IMR-90 (cell line): ENCODE results near the gene NDUFV2. TPM values are rescaled to one million over a fixed set of nuclear protein-coding genes. Genes with fewer than 3 reads are reported as not detected.
"Not testable (repeated sequence)": the region's sequence is repeated elsewhere in the genome, so short reads cannot be mapped to it uniquely, and the experiment has no call there.

Experiments used
- ATAC-seq: fragments of 200-7000 bp; cut with Tn5 transposase; 2 replicates; pipeline ENCODE4 v1.9.1; 2020; ENCODE audit warnings: low read depth, mild to moderate bottlenecking, moderate library complexity
- BruUV-seq: library from RNA; stranded (reverse); fragments of 400-500 nt; replicated peaks from 2 replicates; lab custom pipeline; 2021; lab: Mats Ljungman, UMichigan
- CTCF ChIA-PET: fragments of 300-600 bp; formaldehyde crosslinking; extraction: SDS; loops from one replicate; lab custom pipeline; 2021; ENCODE audit warnings: antibody characterized with exemption; lab: Yijun Ruan, JAX
- POLR2A ChIA-PET: fragments of 300-600 bp; sonication (Branson Sonifier 250); formaldehyde crosslinking; loops from one replicate; lab custom pipeline; 2022; ENCODE audit warnings: antibody characterized with exemption; ENCODE audit not compliant: unreplicated experiment; lab: Charles Lee
- DNase-seq: peaks from one replicate; pipeline ENCODE4 v3.0.0; 2013
- H2AFZ ChIP-seq: replicated peaks from 2 replicates; pipeline ENCODE3; 2013; ENCODE audit warnings: low read length, mild to moderate bottlenecking; ENCODE audit not compliant: poor library complexity
- H2AK5ac ChIP-seq: 2 replicates; pipeline ENCODE4 v1.6.1; 2013; ENCODE audit warnings: low read depth, low read length, inconsistent platforms
- H2AK9ac ChIP-seq: replicated peaks from 2 replicates; pipeline ENCODE3; 2013; ENCODE audit warnings: mild to moderate bottlenecking, low read depth, low read length, moderate library complexity; ENCODE audit not compliant: poor library complexity
- H2BK120ac ChIP-seq: 2 replicates; pipeline ENCODE4 v1.6.1; 2013; ENCODE audit warnings: low read depth, low read length, inconsistent platforms
- H2BK15ac ChIP-seq: 3 replicates; pipeline ENCODE4 v1.6.1; 2013; ENCODE audit warnings: low read depth, low read length, inconsistent platforms
- H2BK20ac ChIP-seq: 2 replicates; pipeline ENCODE4 v1.6.1; 2013; ENCODE audit warnings: low read depth, mild to moderate bottlenecking, inconsistent platforms, low read length, moderate library complexity
- H2BK5ac ChIP-seq: 2 replicates; pipeline ENCODE4 v1.6.1; 2013; ENCODE audit warnings: mild to moderate bottlenecking, low read depth, low read length, inconsistent platforms; ENCODE audit not compliant: poor library complexity, severe bottlenecking
- H3K14ac ChIP-seq: replicated peaks from 2 replicates; pipeline ENCODE4 v1.6.1; 2013; ENCODE audit warnings: low read depth, low read length, inconsistent platforms
- H3K18ac ChIP-seq: 2 replicates; pipeline ENCODE4 v1.6.1; 2013; ENCODE audit warnings: low read depth, low read length, control low read depth
- H3K23ac ChIP-seq: 2 replicates; pipeline ENCODE4 v1.6.1; 2013; ENCODE audit warnings: low read depth, low read length, inconsistent platforms
- H3K27ac ChIP-seq: 2 replicates; pipeline ENCODE4 v1.5.1; 2013; ENCODE audit warnings: mild to moderate bottlenecking, control low read depth, low read length; ENCODE audit not compliant: insufficient read depth
- H3K27me3 ChIP-seq: 2 replicates; pipeline ENCODE4 v1.6.1; 2013; ENCODE audit warnings: low read length; ENCODE audit not compliant: control insufficient read depth, insufficient read depth
- H3K36me3 ChIP-seq: 2 replicates; pipeline ENCODE4 v1.6.1; 2013; ENCODE audit warnings: low read length, mixed read lengths; ENCODE audit not compliant: control insufficient read depth, insufficient read depth
- H3K4ac ChIP-seq: 2 replicates; pipeline ENCODE4 v1.6.1; 2013; ENCODE audit warnings: low read depth, low read length, inconsistent platforms
- H3K4me1 ChIP-seq: 2 replicates; pipeline ENCODE4 v1.6.1; 2013; ENCODE audit warnings: low read length, mixed read lengths; ENCODE audit not compliant: control insufficient read depth, insufficient read depth
- H3K4me2 ChIP-seq: 2 replicates; pipeline ENCODE4 v1.6.1; 2013; ENCODE audit warnings: low read depth, mild to moderate bottlenecking, control low read depth, low read length, moderate library complexity
- H3K4me3 ChIP-seq: 2 replicates; pipeline ENCODE4 v1.5.1; 2013; ENCODE audit warnings: low read depth, mild to moderate bottlenecking, control low read depth, low read length, moderate library complexity; ENCODE audit not compliant: insufficient read depth
- H3K56ac ChIP-seq: 2 replicates; pipeline ENCODE4 v1.6.1; 2013; ENCODE audit warnings: low read length, inconsistent platforms; ENCODE audit not compliant: insufficient read depth; ENCODE audit errors: extremely low read depth
- H3K79me1 ChIP-seq, 2 experiments: 2 replicates each; pipeline ENCODE4 v1.6.1; 2013; ENCODE audit warnings: low read length in 2 of 2, inconsistent platforms in 1 of 2, low read depth in 1 of 2
- H3K9ac ChIP-seq: 2 replicates; pipeline ENCODE4 v1.6.1; 2013; ENCODE audit warnings: low read depth, low read length, control low read depth
- H3K9me1 ChIP-seq: 2 replicates; pipeline ENCODE4 v1.6.1; 2013; ENCODE audit warnings: low read length, inconsistent platforms; ENCODE audit not compliant: insufficient read depth
- H3K9me3 ChIP-seq: 2 replicates; pipeline ENCODE4 v1.6.1; 2013; ENCODE audit warnings: low read length; ENCODE audit not compliant: control insufficient read depth, insufficient read depth
- H4K20me1 ChIP-seq: 2 replicates; pipeline ENCODE4 v1.6.1; 2013; ENCODE audit warnings: low read length, inconsistent platforms; ENCODE audit not compliant: insufficient read depth
- H4K5ac ChIP-seq: 2 replicates; pipeline ENCODE4 v1.6.1; 2013; ENCODE audit warnings: mild to moderate bottlenecking, low read depth, low read length, control low read depth
- H4K8ac ChIP-seq, 2 experiments: 2 replicates each; pipeline ENCODE4 v1.6.1; 2013; ENCODE audit warnings: low read depth in 2 of 2, low read length in 2 of 2, control low read depth in 1 of 2, inconsistent platforms in 1 of 2
- H4K91ac ChIP-seq: 2 replicates; pipeline ENCODE4 v1.6.1; 2013; ENCODE audit warnings: low read depth, low read length, inconsistent platforms; ENCODE audit not compliant: insufficient read depth
- WGBS, 2 experiments: methylation state at CpG; one replicate each; pipeline versions ENCODE4 v1.1.5 to v1.1.7; 2013; ENCODE audit warnings: missing lambda C conversion rate in 2 of 2; ENCODE audit not compliant: insufficient read length in 1 of 2; ENCODE audit errors: extremely low coverage in 2 of 2; 5-methylcytosine and 5-hydroxymethylcytosine counted together
- dilution Hi-C: fragments of 300-500 bp; cut with HindIII; formaldehyde crosslinking; loops from one replicate; pipeline ENCODE4 v1.14.3; 2018; ENCODE audit warnings: low sequenced_read_pairs; ENCODE audit not compliant: unreplicated experiment
- in situ Hi-C: fragments of 300-500 bp; cut with MboI; formaldehyde crosslinking; loops from 3 replicates; pipeline ENCODE4 v1.14.3; 2019; ENCODE audit warnings: low sequenced_read_pairs, inconsistent platforms, mixed read lengths
- intact Hi-C: fragments of 100-400 bp; cut with micrococcal nuclease; formaldehyde crosslinking; loops from 2 replicates; pipeline ENCODE4 v1.10.0; 2022
- polyA plus RNA-seq, 3 experiments: library from polyadenylated mRNA; depleted of rRNA; stranded (reverse); fragments of >200 nt; gene quantifications; 2 replicates each; pipeline ENCODE4 v1.2.3, GENCODE V29; 2012; ENCODE audit warnings: low replicate concordance in 1 of 3
- total RNA-seq: library from RNA; depleted of rRNA; stranded (reverse); fragments of >200 nt; gene quantifications from 2 replicates; pipeline ENCODE4 v1.2.3, GENCODE V29; 2012

The NDUFV2 gene
- total and polyA plus RNA-seq, 2 of the 4 experiments (the other 2 are of a cell fraction): 106 to 126 TPM

- H2AK9ac ChIP-seq, H3K36me3 ChIP-seq, H3K79me1 ChIP-seq, H2AFZ ChIP-seq, in situ Hi-C loops, H3K4me3 ChIP-seq, H4K8ac ChIP-seq, H4K91ac ChIP-seq, H3K18ac ChIP-seq, H2BK5ac ChIP-seq, intact Hi-C loops, H3K9me3 ChIP-seq, H2AK5ac ChIP-seq, H3K4ac ChIP-seq, H3K56ac ChIP-seq, H4K5ac ChIP-seq, H2BK120ac ChIP-seq, H3K4me2 ChIP-seq, H3K27ac ChIP-seq, dilution Hi-C loops, H3K23ac ChIP-seq, H3K27me3 ChIP-seq, H4K20me1 ChIP-seq, ATAC-seq, H3K9ac ChIP-seq, H3K14ac ChIP-seq, DNase-seq, H2BK20ac ChIP-seq, H2BK15ac ChIP-seq, POLR2A ChIA-PET, BruUV-seq: not testable (repeated sequence)
- peaks cover 13% of the 10 kb centered on the region for H3K4me1 ChIP-seq
- CTCF ChIA-PET: interaction anchor here (0.7 kb wide), 1 partner anchor 450 kb away, joined by 11 read pairs; no protein-coding TSS in a partner anchor
- WGBS, 2 experiments: no CpG with 5 or more reads among the region's 3 CpGs
- H3K9me1 ChIP-seq: peaks cover 18% of the 10 kb centered on the region
These were observed 9.4 kb upstream of the NDUFV2 start for GRCh38 chr18:9093109-9093508.
